ENCODE results near the gene PTPN3.

DNA sequence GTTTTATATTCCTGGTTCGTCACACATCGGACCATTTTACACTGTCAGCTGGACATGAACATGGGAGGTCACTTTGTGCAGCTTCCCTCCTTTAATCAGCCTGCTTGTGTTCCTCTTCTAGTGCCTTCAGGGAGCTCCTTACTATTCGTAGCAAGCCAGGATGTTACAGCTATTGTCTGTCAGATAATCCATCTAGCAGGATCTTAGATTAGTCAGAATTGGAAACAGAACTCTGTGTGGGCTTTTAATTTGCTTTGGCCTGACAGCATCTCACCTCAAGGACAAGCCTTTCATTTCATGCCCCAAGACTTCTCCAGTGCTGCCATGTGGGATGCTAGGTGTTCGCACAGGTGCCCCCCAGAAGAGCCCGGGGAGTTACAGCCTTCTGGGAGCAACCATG is 147.1 kb downstream of the PTPN3 start:
- TF ChIP-seq CTCF (IDR thresholded peaks at IDR 0.05) (no peak), EP300 (IDR thresholded peaks at IDR 0.05) (no peak), POLR2AphosphoS5 (IDR thresholded peaks at IDR 0.05) (no peak)
